ENCODE results near the gene PIP4K2C. TPM values are rescaled to one million over a fixed set of nuclear protein-coding genes. Genes with fewer than 3 reads are reported as not detected.

The PIP4K2C gene
- total and polyA plus RNA-seq, 10 of the 15 experiments (the other 5 are each of a cell fraction or from before 2014, with no cell fraction given), result 4.8 to 25.1 (median 14.9) TPM

DNA sequence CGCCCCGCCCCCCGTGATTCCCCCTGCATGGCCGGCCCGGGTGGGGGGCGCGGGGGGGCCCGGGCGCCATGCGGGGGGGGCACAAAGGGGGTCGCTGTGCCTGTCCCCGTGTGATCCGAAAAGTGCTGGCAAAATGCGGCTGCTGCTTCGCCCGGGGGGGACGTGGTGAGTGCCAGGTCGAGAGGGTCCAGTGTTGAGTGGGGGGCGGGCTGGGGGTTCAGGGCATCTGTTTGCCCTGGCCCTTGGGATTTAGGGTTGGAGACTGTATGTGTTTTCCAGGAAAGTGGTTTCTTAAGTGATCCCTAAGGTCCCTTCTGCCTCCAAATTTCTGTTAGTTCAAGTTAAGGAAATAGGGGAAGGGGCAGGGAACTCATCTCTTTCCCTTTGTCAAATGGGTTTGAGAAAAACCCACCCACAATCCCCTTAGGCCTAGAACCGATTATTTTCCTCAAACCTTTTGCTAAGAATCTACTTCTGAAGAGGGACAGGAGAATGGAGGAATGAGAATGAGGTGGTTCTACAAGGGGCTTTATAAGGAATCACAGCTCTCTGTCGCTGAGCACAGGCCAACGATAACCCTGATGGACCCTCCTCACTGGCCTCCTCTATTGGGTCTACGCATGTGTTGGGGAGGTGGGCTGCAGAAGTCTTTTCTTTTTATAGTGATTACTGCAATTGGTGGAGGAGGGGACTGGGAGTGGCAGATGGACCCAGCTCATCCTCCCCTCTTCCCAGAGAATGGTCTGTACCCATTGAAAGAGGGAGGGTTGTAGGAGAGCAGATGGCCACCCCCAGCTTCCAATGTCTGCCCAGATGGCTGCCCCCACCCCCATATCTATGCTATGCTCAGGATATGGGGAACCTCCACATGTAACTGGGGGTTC, 21.1 kb downstream of the PIP4K2C start:
- ChIA-PET CTCF (interaction anchor here (0.8 to 5.1 kb wide), 5 partner anchors 9 to 29 kb away, joined by 3 to 49 read pairs (median 4); partner anchors contain the start of gene B4GALNT1), RAD21 (ENCODE audit: unreplicated experiment) (no interaction called here), SMC1A (ENCODE audit: uncharacterized antibody, unreplicated experiment) (interaction anchor here (1.0 kb wide), 1 partner anchor 11 kb away, joined by 3 read pairs; no protein-coding TSS in a partner anchor), POLR2A (interaction anchor here (0.8 to 1.7 kb wide), 3 partner anchors 9 to 21 kb away, joined by 3 to 4 read pairs (median 4); partner anchors contain the start of gene PIP4K2C)
- FAIRE-seq (no peak), DNase-seq (ENCODE audit: low read depth, low spot score) (no peak), ATAC-seq (no peak)
- Histone ChIP-seq H4K20me1 (ENCODE audit: control insufficient read depth, insufficient read depth) (no peaks in the 10 kb centered on the region), H2AFZ (ENCODE audit: control insufficient read depth, low read depth, low read length) (no peak overlapping the region), H3K79me2 (ENCODE audit: control insufficient read depth, insufficient read depth, low read length) (no peaks in the 10 kb centered on the region), H3K27me3 (replicated peaks in 1 of 2; ENCODE audit: control insufficient read depth in 2 of 2, insufficient read depth in 2 of 2, low read length in 1 of 2) (no peaks in the 10 kb centered on the region), H3K4me1 (ENCODE audit: control insufficient read depth, insufficient read depth, low read length) (peaks cover 10% of the 10 kb centered on the region), H3K9ac (ENCODE audit: control insufficient read depth, insufficient read depth, low read length) (no peak overlapping the region), H3K4me3 (0 out of 2 replicates have a peak overlapping the region, but pooled peaks have one; percentile 70), H3K4me2 (ENCODE audit: control insufficient read depth, insufficient read depth) (no peak overlapping the region), H3K27ac (ENCODE audit: control insufficient read depth, insufficient read depth) (no peak overlapping the region), H3K36me3 (ENCODE audit: control insufficient read depth in 2 of 2, insufficient read depth in 2 of 2, low read length in 1 of 2) (no peaks in the 10 kb centered on the region; a peak in 1 of 4 replicates), H3K9me3 (replicated peaks; ENCODE audit: control insufficient read depth, insufficient read depth, low read length) (no peaks in the 10 kb centered on the region)
- intact Hi-C loops (cut with micrococcal nuclease; ENCODE audit: unreplicated experiment), result no loop called here
- in situ Hi-C loops (cut with MboI), result no loop called here
- 16% methylated on average over 5 of the region's 23 CpGs for WGBS (ENCODE audit: insufficient coverage, insufficient replicate concordance, low lambda C conversion rate, missing lambda C conversion rate)
- BruUV-seq (replicated peaks), result TSS peak; percentile 53
- TF ChIP-seq E2F8 (IDR thresholded peaks at IDR 0.05; ENCODE audit: low read depth, partially characterized antibody) (no peak), HSF1 (IDR thresholded peaks at IDR 0.05; ENCODE audit: low read depth, low read length) (no peak), ZSCAN29 (IDR thresholded peaks at IDR 0.05) (no peak), ASH2L (IDR thresholded peaks at IDR 0.05; ENCODE audit: borderline replicate concordance, low read depth) (no peak), NR2F1 (conservative IDR thresholded peaks at IDR 0.05) (no peak), LARP7 (IDR thresholded peaks at IDR 0.05) (no peak), USF1 (IDR thresholded peaks at IDR 0.05; ENCODE audit: borderline replicate concordance, extremely low read length, insufficient read depth, low read depth, low read length) (no peak), RUNX3 (IDR thresholded peaks at IDR 0.05; ENCODE audit: low read length) (no peak), NBN (IDR thresholded peaks at IDR 0.05) (no peak), ATF7 (IDR thresholded peaks at IDR 0.05; ENCODE audit: low read depth) (no peak), IRF3 (IDR thresholded peaks at IDR 0.05) (no peak), ETV6 (conservative IDR thresholded peaks at IDR 0.05 in 1 of 2, IDR thresholded peaks at IDR 0.05 in 1 of 2; ENCODE audit: borderline replicate concordance in 1 of 2, low read depth in 1 of 2) (no peak), BRCA1 (IDR thresholded peaks at IDR 0.05; ENCODE audit: low read depth, low read length) (no peak), ZNF384 (IDR thresholded peaks at IDR 0.05; ENCODE audit: borderline replicate concordance, low read depth, low read length) (no peak), BHLHE40 (IDR thresholded peaks at IDR 0.05; ENCODE audit: borderline replicate concordance in 1 of 2, low read depth in 2 of 2, low read length in 1 of 2) (no peak), FOXM1 (IDR thresholded peaks at IDR 0.05; ENCODE audit: low read depth, low read length) (no peak), MTA2 (IDR thresholded peaks at IDR 0.05; ENCODE audit: low read depth) (no peak)
